Ovary (tissue), 9 donors: ENCODE measurements around the gene GRM8. TPM values are rescaled to one million over a fixed set of nuclear protein-coding genes. Genes with fewer than 3 reads are reported as not detected.

Source experiments
- DNase-seq, 5 donors: peaks; one replicate each; pipeline ENCODE4 v3.0.0-alpha.2; 2019 to 2020
- H3K27ac ChIP-seq, 2 donors: fragments of 200-600 bp; one replicate each; pipeline versions ENCODE4 v1.5.1 to v1.8.0; 2019 to 2022
- H3K27me3 ChIP-seq: fragments of 200-600 bp; one replicate; pipeline ENCODE4 v1.8.0; 2022
- H3K36me3 ChIP-seq: fragments of 200-600 bp; sonication (generic); one replicate; pipeline ENCODE4 v1.5.1; 2019
- H3K4me1 ChIP-seq: one replicate; pipeline ENCODE4 v1.8.1; 2013; ENCODE audit warnings: mild to moderate bottlenecking, moderate library complexity; ENCODE audit not compliant: insufficient read depth
- H3K4me3 ChIP-seq: fragments of 200-600 bp; sonication (generic); one replicate; pipeline ENCODE4 v1.5.1; 2017
- H3K9me3 ChIP-seq, 2 donors: fragments of 200-600 bp in 1 of 2; sonication (generic) in 1 of 2; one replicate each; pipeline versions ENCODE4 v1.5.1 to v1.8.1; 2013 to 2019; ENCODE audit warnings: mild to moderate bottlenecking in 1 of 2, moderate library complexity in 1 of 2
- CTCF ChIP-seq, 3 donors: fragments of 450-650 bp in 2 of 3; fragments of 200-600 bp in 1 of 3; IDR thresholded peaks; one replicate each; pipeline versions ENCODE4 v1.5.1 to v1.8.0; 2016 to 2022; ENCODE audit warnings: antibody characterized with exemption in 3 of 3, mild to moderate bottlenecking in 1 of 3
- EP300 ChIP-seq: sonication (generic); formaldehyde crosslinking; IDR thresholded peaks from one replicate; pipeline ENCODE4 v1.6.1; 2017; ENCODE audit warnings: antibody characterized with exemption
- POLR2A ChIP-seq: fragments of 450-650 bp; IDR thresholded peaks from one replicate; pipeline ENCODE4 v1.6.1; 2017; ENCODE audit warnings: antibody characterized with exemption, mild to moderate bottlenecking, moderate library complexity
- WGBS, 3 donors: extraction: QIAGEN DNeasy Blood & Tissue Kit in 1 of 3; methylation state at CpG; one replicate each; pipeline versions ENCODE4 v1.1.5 to v1.1.7; 2013 to 2017; 5-methylcytosine and 5-hydroxymethylcytosine counted together
- intact Hi-C, 4 donors: fragments of 100-400 bp; cut with DNase I; formaldehyde crosslinking; loops; one replicate each; pipeline versions ENCODE4 v1.11.0 to v1.15.1; 2022 to 2023
- polyA plus RNA-seq, 2 donors: library from polyadenylated mRNA; stranded (reverse); fragments of 200-250 nt in 1 of 2; fragments of 350-450 nt in 1 of 2; fragmentation: Illumina TruSeq in 1 of 2; extraction: RNeasy Lipid Tissue Mini Kit (QIAGEN cat#74804) in 1 of 2; gene quantifications; one replicate each; pipeline ENCODE4 v1.2.3, GENCODE V29; 2013 to 2014
- total RNA-seq, 7 donors: library from RNA; depleted of rRNA in 2 of 7; stranded (reverse); fragments of >200 nt in 2 of 7; fragmentation: NEBNext Ultra II Directional in 3 of 7; extraction: Animal tissue kit (Norgen Biotek cat#: 25700) in 3 of 7; gene quantifications; one replicate each; pipeline versions ENCODE4 v1.1.0 to v1.2.4, GENCODE V29; 2016 to 2023
- donor health status: DM: no; HTN: no; CAD: no; lungs with moderate emphysema.
- donor health status: DM: no; HTN: no; CAD: no.
- donor health status: Bipolar disorder and iron deficiency.
- donor health status: DM: yes; HTN: yes; CAD: no.
- donor health status: DM: no; HTN: no; CAD: no.
- donor health status: DM: yes; HTN: yes; CAD: no.

Gene GRM8
- total and polyA plus RNA-seq, 9 donors = 0.38 to 4.0 (median 1.0) TPM; not detected in 1

DNA sequence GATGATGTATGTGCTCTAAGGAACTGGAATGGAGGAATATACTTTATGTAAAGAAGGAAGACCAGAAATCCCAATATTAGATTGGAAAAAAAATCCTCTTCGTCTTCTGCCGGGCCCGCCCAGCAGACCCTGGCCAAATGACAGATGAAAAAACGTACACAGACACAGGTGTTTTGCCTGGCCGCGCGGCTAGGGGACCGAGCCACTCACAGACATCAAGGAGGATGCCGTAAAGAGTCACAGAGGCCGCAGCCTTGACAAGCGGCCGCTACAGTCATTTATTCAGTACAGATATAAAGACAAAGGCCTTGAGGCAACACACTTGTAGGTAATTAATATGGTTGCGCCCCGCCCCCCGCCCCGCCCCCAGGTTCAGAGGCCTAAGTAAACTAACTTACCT lies 594.1 kb downstream of the GRM8 start:
- Histone ChIP-seq H3K27ac (no peak overlapping the region), H3K9me3 (no peaks in the 10 kb centered on the region), H3K36me3 (no peaks in the 10 kb centered on the region), H3K4me3 (no peak overlapping the region), H3K27me3 (no peaks in the 10 kb centered on the region), H3K4me1 (no peaks in the 10 kb centered on the region)
- DNase-seq = no peak
- intact Hi-C loops = no loop called here
- TF ChIP-seq POLR2A = no peak
- no peak for TF ChIP-seq CTCF (IDR thresholded peaks at IDR 0.05)
- TF ChIP-seq EP300 = no peak
- 88 to 92% (median 91%) methylated on average over 16 of the region's 16 CpGs for WGBS, 3 donors

- Histone ChIP-seq H3K4me1 (no peaks in the 10 kb centered on the region), H3K4me3 (no peak overlapping the region), H3K36me3 (no peaks in the 10 kb centered on the region), H3K9me3 (no peaks in the 10 kb centered on the region), H3K27ac (no peak overlapping the region), H3K27me3 (no peaks in the 10 kb centered on the region)
- 44 to 53% (median 47%) methylated on average over 6 of the region's 6 CpGs for WGBS, 3 donors
- intact Hi-C loops = no loop called here
- no peak for DNase-seq
- TF ChIP-seq POLR2A (no peak), EP300 (no peak), CTCF (IDR thresholded peaks at IDR 0.05) (no peak)
Observed at GRCh38 chr7:126657599-126658358, 595.0 kb downstream of the GRM8 start.

DNA sequence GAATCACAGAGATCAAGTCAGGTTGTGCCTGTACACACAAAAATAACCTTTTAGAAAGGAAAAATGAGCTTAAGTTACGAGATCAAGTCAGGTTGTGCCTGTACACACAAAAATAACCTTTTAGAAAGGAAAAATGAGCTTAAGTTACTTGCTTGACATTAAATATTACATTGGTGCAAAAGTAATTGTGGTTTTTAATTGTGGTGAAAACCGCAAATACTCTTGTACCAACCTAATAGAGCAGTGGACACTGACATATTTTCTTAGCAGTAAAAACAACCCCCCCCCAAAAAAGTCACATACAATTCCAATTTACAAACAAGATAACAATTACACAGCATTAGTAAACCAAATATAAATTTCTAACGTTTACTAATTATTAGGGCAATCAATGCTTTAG lies 595.6 kb downstream of the GRM8 start:
- H3K27ac ChIP-seq = no peak overlapping the region
- WGBS, 3 donors = 41 to 78% (median 66%) methylated on average over 3 of the region's 3 CpGs
- H3K4me3 ChIP-seq = no peak overlapping the region
- no peaks in the 10 kb centered on the region for H3K36me3 ChIP-seq
- H3K9me3 ChIP-seq = no peaks in the 10 kb centered on the region
- intact Hi-C loops = no loop called here
- DNase-seq = no peak
- no peaks in the 10 kb centered on the region for H3K4me1 ChIP-seq
- TF ChIP-seq CTCF (IDR thresholded peaks at IDR 0.05) (no peak), EP300 (no peak), POLR2A (no peak)
- no peaks in the 10 kb centered on the region for H3K27me3 ChIP-seq

GRCh38 chr7:126656165-126656564 lies 596.6 kb downstream of the GRM8 start:
- no peak for DNase-seq
- Histone ChIP-seq H3K4me3 (no peak overlapping the region), H3K36me3 (no peaks in the 10 kb centered on the region), H3K4me1 (no peaks in the 10 kb centered on the region), H3K27me3 (no peaks in the 10 kb centered on the region), H3K27ac (no peak overlapping the region), H3K9me3 (no peaks in the 10 kb centered on the region)
- intact Hi-C loops = no loop called here
- TF ChIP-seq EP300 (no peak), CTCF (IDR thresholded peaks at IDR 0.05) (no peak), POLR2A (no peak)
- WGBS, 3 donors = 80 to 85% (median 83%) methylated on average over 6 of the region's 6 CpGs
